Thyroid gland (tissue), 4 donors: Measurements from ENCODE around the gene DENND1A. TPM values are rescaled to one million over a fixed set of nuclear protein-coding genes. Genes with fewer than 3 reads are reported as not detected.

Experiments
- DNase-seq, 2 donors: peaks; one replicate each; pipeline ENCODE4 v3.0.0-alpha.2; 2019
- H3K27ac ChIP-seq, 3 donors: fragments of 200-600 bp; sonication (generic); 1 replicate in 2 of 3; 2 replicates in 1 of 3; pipeline ENCODE4 v1.5.1; 2016 to 2019; ENCODE audit warnings: mild to moderate bottlenecking in 1 of 3, moderate library complexity in 1 of 3
- H3K27me3 ChIP-seq: fragments of 200-600 bp; sonication (generic); one replicate; pipeline ENCODE4 v1.5.1; 2019
- H3K36me3 ChIP-seq, 2 donors: fragments of 200-600 bp; sonication (generic); one replicate each; pipeline ENCODE4 v1.5.1; 2016 to 2019
- H3K4me1 ChIP-seq, 2 donors: fragments of 200-600 bp; sonication (generic); one replicate each; pipeline ENCODE4 v1.5.1; 2017 to 2019
- H3K4me3 ChIP-seq, 3 donors: fragments of 200-600 bp; sonication (generic); replicated peaks in 1 of 3; 1 replicate in 2 of 3; 2 replicates in 1 of 3; pipeline ENCODE4 v1.5.1; 2016; ENCODE audit warnings: mild to moderate bottlenecking in 1 of 3
- H3K9me3 ChIP-seq: fragments of 200-600 bp; sonication (generic); one replicate; pipeline ENCODE4 v1.5.1; 2017
- POLR2A ChIP-seq, 2 donors: fragments of 450-650 bp; IDR thresholded peaks; one replicate each; pipeline ENCODE4 v1.6.1; 2017; ENCODE audit warnings: antibody characterized with exemption in 2 of 2, mild to moderate bottlenecking in 2 of 2, moderate library complexity in 1 of 2
- WGBS, 2 donors: methylation state at CpG; one replicate each; pipeline ENCODE4 v1.1.5; 2017; 5-methylcytosine and 5-hydroxymethylcytosine counted together
- intact Hi-C: fragments of 100-400 bp; cut with DNase I; formaldehyde crosslinking; loops from one replicate; pipeline ENCODE4 v1.15.1; 2023
- total RNA-seq, 4 donors: library from RNA; depleted of rRNA; stranded (reverse); fragments of >200 nt; gene quantifications; one replicate each; pipeline ENCODE4 v1.2.3, GENCODE V29; 2016
- TF ChIP-seq, protein P1 (sequence below), 6 experiments: fragments of 200-600 bp in 3 of 6; fragments of 450-650 bp in 3 of 6; sonication (generic) in 3 of 6; IDR thresholded peaks; one replicate each; pipeline ENCODE4 v1.5.1; 2016 to 2019; ENCODE audit warnings: antibody characterized with exemption in 6 of 6, mild to moderate bottlenecking in 2 of 6, inconsistent platforms in 1 of 6, moderate library complexity in 1 of 6

DENND1A gene
- total RNA-seq, 4 donors from 2014 or later, result 18.8 to 34.4 (median 28.2) TPM

DNA sequence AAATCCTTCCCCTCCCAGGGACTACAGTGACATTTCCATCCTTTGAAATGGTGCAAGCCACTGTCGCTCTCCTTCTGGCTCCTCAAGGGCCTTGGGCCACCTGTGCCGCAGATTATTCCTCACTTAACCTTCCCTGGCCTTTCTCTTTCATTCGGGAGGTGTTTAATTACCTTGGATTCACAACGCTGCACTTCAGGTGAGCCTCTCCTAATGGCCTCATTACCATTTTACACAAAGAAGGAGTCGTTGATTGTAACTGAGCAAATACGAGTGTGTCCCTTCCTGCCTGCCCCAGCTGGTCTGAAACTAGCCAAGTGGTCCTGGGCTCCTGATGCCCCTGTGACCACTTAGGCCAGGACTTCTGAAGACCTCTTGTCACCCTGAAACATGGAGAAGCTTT lies 368.9 kb downstream of the DENND1A start:
- Histone ChIP-seq H3K36me3 (peaks cover 0 to 2% of the 10 kb centered on the region in 2 donors), H3K4me3 (no peak overlapping the region), H3K4me1 (peaks cover 10 to 23% of the 10 kb centered on the region in 2 donors), H3K27me3 (no peaks in the 10 kb centered on the region), H3K27ac (no peak overlapping the region), H3K9me3 (no peaks in the 10 kb centered on the region)
- 86% methylated on average over 6 of the region's 6 CpGs for WGBS, 2 donors
- DNase-seq, result no peak
- TF ChIP-seq POLR2A (IDR thresholded peaks at IDR 0.05), result no peak
- TF ChIP-seq, protein P1, sequence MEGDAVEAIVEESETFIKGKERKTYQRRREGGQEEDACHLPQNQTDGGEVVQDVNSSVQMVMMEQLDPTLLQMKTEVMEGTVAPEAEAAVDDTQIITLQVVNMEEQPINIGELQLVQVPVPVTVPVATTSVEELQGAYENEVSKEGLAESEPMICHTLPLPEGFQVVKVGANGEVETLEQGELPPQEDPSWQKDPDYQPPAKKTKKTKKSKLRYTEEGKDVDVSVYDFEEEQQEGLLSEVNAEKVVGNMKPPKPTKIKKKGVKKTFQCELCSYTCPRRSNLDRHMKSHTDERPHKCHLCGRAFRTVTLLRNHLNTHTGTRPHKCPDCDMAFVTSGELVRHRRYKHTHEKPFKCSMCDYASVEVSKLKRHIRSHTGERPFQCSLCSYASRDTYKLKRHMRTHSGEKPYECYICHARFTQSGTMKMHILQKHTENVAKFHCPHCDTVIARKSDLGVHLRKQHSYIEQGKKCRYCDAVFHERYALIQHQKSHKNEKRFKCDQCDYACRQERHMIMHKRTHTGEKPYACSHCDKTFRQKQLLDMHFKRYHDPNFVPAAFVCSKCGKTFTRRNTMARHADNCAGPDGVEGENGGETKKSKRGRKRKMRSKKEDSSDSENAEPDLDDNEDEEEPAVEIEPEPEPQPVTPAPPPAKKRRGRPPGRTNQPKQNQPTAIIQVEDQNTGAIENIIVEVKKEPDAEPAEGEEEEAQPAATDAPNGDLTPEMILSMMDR (IDR thresholded peaks at IDR 0.05), result no peak
- intact Hi-C loops, result no loop called here

- no peak for TF ChIP-seq POLR2A (IDR thresholded peaks at IDR 0.05)
- TF ChIP-seq, protein P1 (IDR thresholded peaks at IDR 0.05), result no peak
- Histone ChIP-seq H3K27me3 (no peaks in the 10 kb centered on the region), H3K4me3 (no peak overlapping the region), H3K4me1 (peaks cover 11 to 24% of the 10 kb centered on the region in 2 donors), H3K9me3 (no peaks in the 10 kb centered on the region), H3K27ac (no peak overlapping the region), H3K36me3 (peaks cover 0 to 3% of the 10 kb centered on the region in 2 donors)
- intact Hi-C loops, result loop anchor here (5.0 kb wide), 1 partner anchor 311 kb away; no protein-coding TSS in a partner anchor
- peak; percentile 51 to 63 for DNase-seq
- WGBS, 2 donors, result 71 to 82% methylated on average over 19 to 22 of the region's 22 CpGs
Measured at GRCh38 chr9:123556464-123557435, 373.2 kb downstream of the DENND1A start.

- peaks cover 21 to 35% of the 10 kb centered on the region in 2 donors for H3K4me1 ChIP-seq
- no peak overlapping the region for H3K27ac ChIP-seq
- no peaks in the 10 kb centered on the region for H3K27me3 ChIP-seq
- H3K36me3 ChIP-seq, result peaks cover 0 to 3% of the 10 kb centered on the region in 2 donors
- 65 to 94% methylated on average over 3 of the region's 3 CpGs for WGBS, 2 donors
- no peak overlapping the region for H3K4me3 ChIP-seq
- H3K9me3 ChIP-seq, result no peaks in the 10 kb centered on the region
- intact Hi-C loops, result loop anchor here (5.0 kb wide), 1 partner anchor 312 kb away; no protein-coding TSS in a partner anchor
- TF ChIP-seq POLR2A (IDR thresholded peaks at IDR 0.05), result no peak
- TF ChIP-seq, protein P1 (IDR thresholded peaks at IDR 0.05), result no peak
- no peak for DNase-seq
Measured at GRCh38 chr9:123555646-123556045, 374.3 kb downstream of the DENND1A start.

GRCh38 chr9:123552530-123552929 lies 377.4 kb downstream of the DENND1A start:
- WGBS, 2 donors, result 94 to 95% methylated on average over 2 to 3 of the region's 5 CpGs

More at GRCh38 chr9:123552530-123552929, 377.4 kb downstream of the DENND1A start:
- Histone ChIP-seq H3K4me1 (peaks cover 26 to 36% of the 10 kb centered on the region in 2 donors), H3K4me3 (no peak overlapping the region), H3K9me3 (no peaks in the 10 kb centered on the region), H3K36me3 (peaks cover 0 to 3% of the 10 kb centered on the region in 2 donors), H3K27ac (peak overlapping the region in 2 of 3 donors; percentile 32 to 47), H3K27me3 (no peaks in the 10 kb centered on the region)
- TF ChIP-seq, protein P1 (IDR thresholded peaks at IDR 0.05), result no peak
- TF ChIP-seq POLR2A (IDR thresholded peaks at IDR 0.05), result no peak
- no peak for DNase-seq
- intact Hi-C loops, result no loop called here
